ENCODE data around the gene LGALS9C. TPM values are rescaled to one million over a fixed set of nuclear protein-coding genes. Genes with fewer than 3 reads are reported as not detected.
"Not testable (repeated sequence)": the region's sequence is repeated elsewhere in the genome, so short reads cannot be mapped to it uniquely, and the experiment has no call there.

Gene LGALS9C
- total and polyA plus RNA-seq, 3 experiments from 2014 or later = not detected

DNA sequence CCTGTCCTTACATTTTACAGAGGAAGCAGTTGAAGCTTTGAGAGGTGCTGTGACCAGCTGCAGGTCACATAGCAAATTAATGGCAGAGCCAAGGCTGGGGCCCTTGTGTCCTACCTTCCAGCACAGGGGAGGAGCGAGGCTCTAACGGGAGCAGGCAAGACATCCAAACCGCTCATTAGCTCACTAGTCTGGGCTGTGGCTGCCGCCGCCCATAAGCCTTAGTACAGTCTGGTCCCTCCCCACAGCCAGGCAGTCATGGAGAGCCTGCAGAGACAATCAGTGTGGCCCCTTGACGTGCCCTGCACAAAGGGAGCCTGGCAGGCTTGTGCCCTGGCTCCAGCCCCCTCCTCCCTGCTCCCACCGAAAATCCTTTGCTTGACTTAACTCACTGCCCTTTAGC is 25.6 kb upstream of the LGALS9C start:
- POLR2A ChIA-PET; H3K4me1 ChIP-seq (ENCODE audit: insufficient read depth, low read length); H3K9me3 ChIP-seq (ENCODE audit: low read length); H3K4me1 Mint-ChIP-seq; H3K27me3 ChIP-seq (ENCODE audit: insufficient read depth, low read length, poor library complexity, severe bottlenecking); DNase-seq; CTCF ChIA-PET; H3K9me3 Mint-ChIP-seq; H3K27ac ChIP-seq (ENCODE audit: low read depth, low read length); H3K4me3 ChIP-seq (ENCODE audit: low read length); H3K4me3 Mint-ChIP-seq; H3K36me3 Mint-ChIP-seq; H3K27ac Mint-ChIP-seq; H3K36me3 ChIP-seq (ENCODE audit: insufficient read depth, low read length); H3K27me3 Mint-ChIP-seq: not testable (repeated sequence)

- H3K27ac ChIP-seq (ENCODE audit: low read depth, low read length); H3K36me3 ChIP-seq (ENCODE audit: insufficient read depth, low read length); H3K9me3 ChIP-seq (ENCODE audit: low read length); H3K27me3 Mint-ChIP-seq; H3K4me1 ChIP-seq (ENCODE audit: insufficient read depth, low read length); H3K27me3 ChIP-seq (ENCODE audit: insufficient read depth, low read length, poor library complexity, severe bottlenecking); H3K4me1 Mint-ChIP-seq; H3K9me3 Mint-ChIP-seq; H3K36me3 Mint-ChIP-seq; CTCF ChIA-PET; H3K27ac Mint-ChIP-seq; POLR2A ChIA-PET; H3K4me3 Mint-ChIP-seq; DNase-seq; H3K4me3 ChIP-seq (ENCODE audit: low read length): not testable (repeated sequence)
Measured at GRCh38 chr17:18451969-18452368, 24.6 kb upstream of the LGALS9C start.

GRCh38 chr17:18459035-18459434 is 17.6 kb upstream of the LGALS9C start:
- H3K4me3 Mint-ChIP-seq; H3K9me3 ChIP-seq (ENCODE audit: low read length); CTCF ChIA-PET; H3K27ac ChIP-seq (ENCODE audit: low read depth, low read length); H3K4me3 ChIP-seq (ENCODE audit: low read length); H3K4me1 ChIP-seq (ENCODE audit: insufficient read depth, low read length); POLR2A ChIA-PET; H3K36me3 Mint-ChIP-seq; DNase-seq; H3K9me3 Mint-ChIP-seq; H3K36me3 ChIP-seq (ENCODE audit: insufficient read depth, low read length); H3K27ac Mint-ChIP-seq; H3K27me3 Mint-ChIP-seq; H3K27me3 ChIP-seq (ENCODE audit: insufficient read depth, low read length, poor library complexity, severe bottlenecking); H3K4me1 Mint-ChIP-seq: not testable (repeated sequence)

DNA sequence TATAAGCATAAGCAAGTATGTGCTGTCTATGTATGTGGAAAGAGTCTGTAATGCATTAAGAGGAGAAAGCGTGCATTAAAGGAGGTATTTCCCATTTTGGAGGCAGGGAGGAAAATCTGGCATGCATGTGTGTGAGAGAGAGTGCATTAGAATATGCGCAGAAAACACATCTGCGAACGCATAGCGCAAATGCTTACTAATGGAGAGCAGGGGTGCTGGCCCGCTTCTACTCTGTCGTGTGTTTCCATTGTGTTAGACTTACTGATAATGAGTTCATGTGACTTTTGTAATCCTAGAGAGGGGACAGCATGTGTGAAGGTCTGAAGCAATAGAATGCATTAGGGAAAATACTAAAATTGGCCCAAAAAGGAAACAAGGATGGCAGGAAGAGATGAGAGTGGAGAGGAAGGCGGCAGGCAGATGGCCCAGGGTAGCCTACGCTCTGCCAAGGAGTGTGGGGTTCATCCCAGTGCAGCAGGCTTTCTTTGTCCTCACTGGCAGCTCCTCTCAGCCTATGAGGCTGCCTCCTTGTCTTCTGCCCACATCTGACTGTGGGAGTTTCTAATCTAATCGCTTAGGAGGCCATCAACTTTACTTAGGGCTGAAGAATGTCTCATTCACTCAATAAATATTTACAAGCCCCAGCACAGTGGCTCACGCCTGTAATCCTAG is 12.6 kb upstream of the LGALS9C start:
- H3K4me3 ChIP-seq (ENCODE audit: low read length); H3K27me3 Mint-ChIP-seq; H3K9me3 ChIP-seq (ENCODE audit: low read length); CTCF ChIA-PET; H3K4me1 ChIP-seq (ENCODE audit: insufficient read depth, low read length); H3K4me3 Mint-ChIP-seq; H3K27me3 ChIP-seq (ENCODE audit: insufficient read depth, low read length, poor library complexity, severe bottlenecking); H3K27ac ChIP-seq (ENCODE audit: low read depth, low read length); H3K27ac Mint-ChIP-seq; DNase-seq; H3K9me3 Mint-ChIP-seq; H3K36me3 ChIP-seq (ENCODE audit: insufficient read depth, low read length); H3K36me3 Mint-ChIP-seq; H3K4me1 Mint-ChIP-seq; POLR2A ChIA-PET: not testable (repeated sequence)

DNA sequence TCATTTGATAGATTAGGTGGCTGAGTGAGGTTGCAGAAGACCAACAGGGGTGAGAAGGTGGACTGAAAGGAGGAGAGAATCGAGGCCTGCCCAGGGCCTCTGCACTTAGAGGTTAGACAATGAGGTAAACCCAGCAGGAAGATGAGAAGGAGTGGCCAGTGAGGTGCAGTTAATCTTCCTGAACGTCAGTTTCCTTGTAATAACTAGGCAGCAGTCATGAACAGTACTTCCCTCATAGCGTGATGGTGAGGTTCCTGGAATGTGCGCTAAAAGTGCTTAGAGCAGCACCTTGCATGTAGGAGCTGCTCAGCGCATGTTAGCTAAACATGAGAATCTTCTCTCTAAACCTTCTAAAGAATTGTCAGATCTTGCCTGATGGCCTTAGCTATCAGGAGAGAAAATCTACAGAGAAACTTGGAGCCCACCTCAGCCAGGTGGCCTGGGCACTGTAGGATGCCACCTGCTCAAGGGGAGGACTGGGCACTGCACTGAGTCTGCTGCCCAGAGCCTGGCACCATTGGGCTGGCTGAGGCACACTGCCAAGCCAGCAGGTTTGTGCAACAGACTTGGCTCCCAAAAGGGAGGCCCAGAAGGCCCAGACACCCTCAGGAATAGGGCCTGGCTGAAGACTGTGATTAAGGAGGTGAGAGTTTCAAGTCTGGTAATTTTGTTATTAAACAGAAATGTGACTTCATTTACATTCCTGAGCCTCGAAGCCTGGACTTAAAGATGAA is 10.2 kb upstream of the LGALS9C start:
- H3K36me3 Mint-ChIP-seq; H3K27me3 ChIP-seq (ENCODE audit: insufficient read depth, low read length, poor library complexity, severe bottlenecking); POLR2A ChIA-PET; H3K4me3 ChIP-seq (ENCODE audit: low read length); H3K27ac ChIP-seq (ENCODE audit: low read depth, low read length); H3K36me3 ChIP-seq (ENCODE audit: insufficient read depth, low read length); H3K9me3 ChIP-seq (ENCODE audit: low read length); H3K27me3 Mint-ChIP-seq; CTCF ChIA-PET; H3K4me3 Mint-ChIP-seq; H3K4me1 ChIP-seq (ENCODE audit: insufficient read depth, low read length); H3K9me3 Mint-ChIP-seq; H3K4me1 Mint-ChIP-seq; DNase-seq; H3K27ac Mint-ChIP-seq: not testable (repeated sequence)

DNA sequence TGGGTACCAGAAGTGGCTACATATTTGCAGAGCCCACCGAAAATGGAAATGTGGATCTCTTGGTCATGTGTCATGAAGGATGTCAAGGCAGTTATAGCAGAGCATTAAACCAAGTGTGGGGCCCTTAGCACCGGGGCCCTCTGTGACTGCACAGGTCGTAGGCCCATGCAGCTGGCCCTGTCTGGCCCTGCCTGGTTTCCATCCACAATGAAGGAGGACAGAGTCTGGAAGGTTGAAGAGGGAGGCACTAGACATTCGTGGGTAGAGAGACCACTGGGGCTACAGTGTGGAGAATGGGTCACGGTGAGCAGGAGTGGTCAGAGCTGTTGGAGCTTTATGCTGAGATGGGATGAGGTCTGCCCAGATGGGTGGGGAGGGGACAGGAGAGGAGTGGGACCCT is 9.6 kb upstream of the LGALS9C start:
- H3K9me3 Mint-ChIP-seq; H3K36me3 Mint-ChIP-seq; H3K9me3 ChIP-seq (ENCODE audit: low read length); POLR2A ChIA-PET; H3K4me3 Mint-ChIP-seq; H3K27me3 Mint-ChIP-seq; H3K4me3 ChIP-seq (ENCODE audit: low read length); H3K4me1 ChIP-seq (ENCODE audit: insufficient read depth, low read length); H3K27me3 ChIP-seq (ENCODE audit: insufficient read depth, low read length, poor library complexity, severe bottlenecking); H3K27ac ChIP-seq (ENCODE audit: low read depth, low read length); DNase-seq; H3K4me1 Mint-ChIP-seq; H3K36me3 ChIP-seq (ENCODE audit: insufficient read depth, low read length); CTCF ChIA-PET: not testable (repeated sequence)
- H3K27ac Mint-ChIP-seq = peak overlapping the region in 1 of 8 donors; percentile 50

GRCh38 chr17:18468472-18469171 is 8.0 kb upstream of the LGALS9C start:
- H3K4me1 ChIP-seq (ENCODE audit: insufficient read depth, low read length); H3K36me3 Mint-ChIP-seq; H3K9me3 Mint-ChIP-seq; H3K27me3 Mint-ChIP-seq; DNase-seq; H3K4me3 ChIP-seq (ENCODE audit: low read length); CTCF ChIA-PET; H3K4me1 Mint-ChIP-seq; H3K27ac ChIP-seq (ENCODE audit: low read depth, low read length); H3K27me3 ChIP-seq (ENCODE audit: insufficient read depth, low read length, poor library complexity, severe bottlenecking); POLR2A ChIA-PET; H3K4me3 Mint-ChIP-seq; H3K27ac Mint-ChIP-seq; H3K36me3 ChIP-seq (ENCODE audit: insufficient read depth, low read length); H3K9me3 ChIP-seq (ENCODE audit: low read length): not testable (repeated sequence)

DNA sequence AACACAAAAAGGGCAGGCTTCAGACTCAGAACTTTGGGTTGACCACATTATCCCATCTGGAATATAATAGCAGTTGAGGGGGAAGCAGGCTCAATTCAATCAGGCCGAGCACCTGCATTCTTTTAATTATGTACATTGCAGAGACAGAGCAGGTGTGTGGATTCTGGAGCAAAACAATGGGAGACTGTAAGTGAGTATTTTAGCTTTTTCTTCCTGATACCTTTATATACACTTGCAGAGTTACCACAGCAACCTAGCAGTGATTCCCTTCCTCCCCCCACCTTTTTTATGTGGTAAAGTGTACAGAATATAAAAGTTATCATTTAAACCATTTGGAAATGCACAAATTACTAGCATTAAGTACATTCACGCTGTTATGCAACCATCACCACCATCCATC is 6.8 kb upstream of the LGALS9C start:
- H3K9me3 Mint-ChIP-seq; H3K4me1 Mint-ChIP-seq; H3K4me3 ChIP-seq (ENCODE audit: low read length); CTCF ChIA-PET; H3K27me3 ChIP-seq (ENCODE audit: insufficient read depth, low read length, poor library complexity, severe bottlenecking); DNase-seq; H3K27me3 Mint-ChIP-seq; H3K4me3 Mint-ChIP-seq; H3K36me3 Mint-ChIP-seq; H3K9me3 ChIP-seq (ENCODE audit: low read length); H3K4me1 ChIP-seq (ENCODE audit: insufficient read depth, low read length); H3K27ac Mint-ChIP-seq; H3K27ac ChIP-seq (ENCODE audit: low read depth, low read length); H3K36me3 ChIP-seq (ENCODE audit: insufficient read depth, low read length); POLR2A ChIA-PET: not testable (repeated sequence)
